Liver (tissue), 9 donors: ENCODE measurements around the gene ATP13A2. TPM values are rescaled to one million over a fixed set of nuclear protein-coding genes. Genes with fewer than 3 reads are reported as not detected.

Experiments used
- DNase-seq: peaks from one replicate; pipeline ENCODE4 v3.0.0-alpha.2; 2017; ENCODE audit warnings: low spot score
- H3K27ac ChIP-seq, 2 donors: one replicate each; pipeline ENCODE4 v1.7.0; 2013; ENCODE audit warnings: inconsistent platforms in 2 of 2, low read length in 2 of 2, control low read depth in 1 of 2, low read depth in 1 of 2, mild to moderate bottlenecking in 1 of 2
- H3K27me3 ChIP-seq, 4 donors: one replicate each; pipeline versions ENCODE4 v1.6.1 to v1.7.0; 2013; ENCODE audit warnings: low read length in 3 of 4, inconsistent platforms in 1 of 4, mild to moderate bottlenecking in 1 of 4, moderate library complexity in 1 of 4; ENCODE audit not compliant: control insufficient read depth in 4 of 4, insufficient read depth in 4 of 4
- H3K36me3 ChIP-seq, 4 donors: one replicate each; pipeline versions ENCODE4 v1.6.1 to v1.7.0; 2013; ENCODE audit warnings: low read length in 3 of 4, mild to moderate bottlenecking in 3 of 4, low read depth in 1 of 4, moderate library complexity in 1 of 4; ENCODE audit not compliant: control insufficient read depth in 4 of 4, insufficient read depth in 3 of 4
- H3K4me1 ChIP-seq, 4 donors: one replicate each; pipeline versions ENCODE4 v1.6.1 to v1.7.0; 2013; ENCODE audit warnings: low read length in 3 of 4, mild to moderate bottlenecking in 3 of 4, moderate library complexity in 1 of 4; ENCODE audit not compliant: control insufficient read depth in 4 of 4, insufficient read depth in 4 of 4
- H3K4me3 ChIP-seq, 3 donors: one replicate each; pipeline versions ENCODE4 v1.6.1 to v1.7.0; 2013; ENCODE audit warnings: low read length in 3 of 3, control low read depth in 1 of 3, low read depth in 1 of 3, mild to moderate bottlenecking in 1 of 3
- H3K9ac ChIP-seq, 2 donors: one replicate each; pipeline ENCODE4 v1.7.0; 2013; ENCODE audit warnings: low read length in 2 of 2, mild to moderate bottlenecking in 2 of 2, moderate library complexity in 2 of 2, control low read depth in 1 of 2, low read depth in 1 of 2
- H3K9me3 ChIP-seq, 4 donors: one replicate each; pipeline versions ENCODE4 v1.6.1 to v1.7.0; 2013; ENCODE audit warnings: low read length in 3 of 4; ENCODE audit not compliant: control insufficient read depth in 4 of 4
- CTCF ChIP-seq: fragments of 150-350 bp; IDR thresholded peaks from 2 replicates; pipeline ENCODE4 v1.5.1; 2017; ENCODE audit warnings: improper control_type of control experiment, low read depth, low read length; ENCODE audit not compliant: missing input control
- FOXA1 ChIP-seq: IDR thresholded peaks from 2 replicates; pipeline ENCODE4 v1.6.1; 2016; ENCODE audit warnings: antibody characterized with exemption
- FOXA2 ChIP-seq: IDR thresholded peaks from 2 replicates; pipeline ENCODE4 v1.6.1; 2016; ENCODE audit warnings: antibody characterized with exemption
- GABPA ChIP-seq, 2 donors: IDR thresholded peaks in 1 of 2; conservative IDR thresholded peaks in 1 of 2; 2 replicates each; pipeline ENCODE4 v1.6.1; 2016; ENCODE audit warnings: antibody characterized with exemption in 2 of 2, mild to moderate bottlenecking in 1 of 2, moderate library complexity in 1 of 2
- HNF4A ChIP-seq, 2 donors: conservative IDR thresholded peaks; 2 replicates each; pipeline ENCODE4 v1.6.1; 2016; ENCODE audit warnings: antibody characterized with exemption in 2 of 2, mild to moderate bottlenecking in 2 of 2
- HNF4G ChIP-seq: IDR thresholded peaks from 2 replicates; pipeline ENCODE4 v1.6.1; 2016; ENCODE audit warnings: antibody characterized with exemption
- JUND ChIP-seq, 2 donors: IDR thresholded peaks; 2 replicates each; pipeline ENCODE4 v1.6.1; 2016; ENCODE audit warnings: antibody characterized with exemption in 2 of 2
- MAX ChIP-seq: IDR thresholded peaks from 2 replicates; pipeline ENCODE4 v1.6.1; 2016; ENCODE audit warnings: antibody characterized with exemption
- NR2F2 ChIP-seq: IDR thresholded peaks from 2 replicates; pipeline ENCODE4 v1.6.1; 2016; ENCODE audit warnings: antibody characterized with exemption
- RAD21 ChIP-seq, 2 donors: IDR thresholded peaks; 2 replicates each; pipeline ENCODE4 v1.6.1; 2016; ENCODE audit warnings: antibody characterized with exemption in 2 of 2, mild to moderate bottlenecking in 2 of 2
- RXRA ChIP-seq, 2 donors: IDR thresholded peaks; 2 replicates each; pipeline ENCODE4 v1.6.1; 2017 to 2018; ENCODE audit warnings: antibody characterized with exemption in 2 of 2, mild to moderate bottlenecking in 1 of 2
- SP1 ChIP-seq: IDR thresholded peaks from 2 replicates; pipeline ENCODE4 v1.6.1; 2018; ENCODE audit warnings: antibody characterized with exemption, mild to moderate bottlenecking
- YY1 ChIP-seq: IDR thresholded peaks from 2 replicates; pipeline ENCODE4 v1.6.1; 2016; ENCODE audit warnings: antibody characterized with exemption, mild to moderate bottlenecking
- WGBS: extraction: QIAGEN DNeasy Blood & Tissue Kit; methylation state at CpG from one replicate; pipeline ENCODE4 v1.1.7; 2013; 5-methylcytosine and 5-hydroxymethylcytosine counted together
- polyA plus RNA-seq, 2 donors: library from polyadenylated mRNA; stranded (reverse) in 1 of 2; unstranded in 1 of 2; fragments of 200-250 nt in 1 of 2; fragments of >200 nt in 1 of 2; fragmentation: Nextera tagmentation in 1 of 2; extraction: Ambion mirVana in 1 of 2; gene quantifications; one replicate each; pipeline versions ENCODE4 v1.2.1 to v1.2.3, GENCODE V29; 2013 to 2015
- total RNA-seq, 2 donors: library from RNA; depleted of rRNA; stranded (reverse); fragments of >200 nt; gene quantifications; one replicate each; pipeline ENCODE4 v1.2.3, GENCODE V29; 2014
- TF ChIP-seq, protein P1 (sequence below): IDR thresholded peaks from 2 replicates; pipeline ENCODE4 v1.6.1; 2016; ENCODE audit warnings: antibody characterized with exemption, mild to moderate bottlenecking
- TF ChIP-seq, protein P2 (sequence below): IDR thresholded peaks from 2 replicates; pipeline ENCODE4 v1.6.1; 2016; ENCODE audit warnings: antibody characterized with exemption
- donor health status: healthy.
- donor health status: healthy.
- donor health status: healthy.
- donor health status: healthy.
- donor health status: healthy.

ATP13A2 gene
- total and polyA plus RNA-seq, 4 donors: 2.4 to 12.2 (median 8.1) TPM

GRCh38 chr1:16986962-16987361 lies 24.8 kb downstream of the ATP13A2 start:
- no peak for DNase-seq

More at GRCh38 chr1:16986962-16987361, 24.8 kb downstream of the ATP13A2 start:
- H3K9me3 ChIP-seq: no peaks in the 10 kb centered on the region
- H3K4me1 ChIP-seq: no peaks in the 10 kb centered on the region
- WGBS: 90% methylated on average over 16 of the region's 16 CpGs
- H3K27ac ChIP-seq: no peak overlapping the region
- H3K27me3 ChIP-seq: no peaks in the 10 kb centered on the region
- H3K36me3 ChIP-seq: peaks cover 2 to 22% (median 8%) of the 10 kb centered on the region in 4 donors
- H3K9ac ChIP-seq: no peak overlapping the region
- no peak for TF ChIP-seq FOXA2
- TF ChIP-seq HNF4A (conservative IDR thresholded peaks at IDR 0.05): no peak
- TF ChIP-seq, protein P1, sequence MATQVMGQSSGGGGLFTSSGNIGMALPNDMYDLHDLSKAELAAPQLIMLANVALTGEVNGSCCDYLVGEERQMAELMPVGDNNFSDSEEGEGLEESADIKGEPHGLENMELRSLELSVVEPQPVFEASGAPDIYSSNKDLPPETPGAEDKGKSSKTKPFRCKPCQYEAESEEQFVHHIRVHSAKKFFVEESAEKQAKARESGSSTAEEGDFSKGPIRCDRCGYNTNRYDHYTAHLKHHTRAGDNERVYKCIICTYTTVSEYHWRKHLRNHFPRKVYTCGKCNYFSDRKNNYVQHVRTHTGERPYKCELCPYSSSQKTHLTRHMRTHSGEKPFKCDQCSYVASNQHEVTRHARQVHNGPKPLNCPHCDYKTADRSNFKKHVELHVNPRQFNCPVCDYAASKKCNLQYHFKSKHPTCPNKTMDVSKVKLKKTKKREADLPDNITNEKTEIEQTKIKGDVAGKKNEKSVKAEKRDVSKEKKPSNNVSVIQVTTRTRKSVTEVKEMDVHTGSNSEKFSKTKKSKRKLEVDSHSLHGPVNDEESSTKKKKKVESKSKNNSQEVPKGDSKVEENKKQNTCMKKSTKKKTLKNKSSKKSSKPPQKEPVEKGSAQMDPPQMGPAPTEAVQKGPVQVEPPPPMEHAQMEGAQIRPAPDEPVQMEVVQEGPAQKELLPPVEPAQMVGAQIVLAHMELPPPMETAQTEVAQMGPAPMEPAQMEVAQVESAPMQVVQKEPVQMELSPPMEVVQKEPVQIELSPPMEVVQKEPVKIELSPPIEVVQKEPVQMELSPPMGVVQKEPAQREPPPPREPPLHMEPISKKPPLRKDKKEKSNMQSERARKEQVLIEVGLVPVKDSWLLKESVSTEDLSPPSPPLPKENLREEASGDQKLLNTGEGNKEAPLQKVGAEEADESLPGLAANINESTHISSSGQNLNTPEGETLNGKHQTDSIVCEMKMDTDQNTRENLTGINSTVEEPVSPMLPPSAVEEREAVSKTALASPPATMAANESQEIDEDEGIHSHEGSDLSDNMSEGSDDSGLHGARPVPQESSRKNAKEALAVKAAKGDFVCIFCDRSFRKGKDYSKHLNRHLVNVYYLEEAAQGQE: no peak
- TF ChIP-seq NR2F2: no peak
- no peak for TF ChIP-seq HNF4G
- no peak for TF ChIP-seq GABPA (IDR thresholded peaks at IDR 0.05 in 1 of 2, conservative IDR thresholded peaks at IDR 0.05 in 1 of 2)
- TF ChIP-seq YY1: no peak
- TF ChIP-seq RXRA (IDR thresholded peaks at IDR 0.05): no peak
- TF ChIP-seq SP1: no peak
- TF ChIP-seq, protein P2, sequence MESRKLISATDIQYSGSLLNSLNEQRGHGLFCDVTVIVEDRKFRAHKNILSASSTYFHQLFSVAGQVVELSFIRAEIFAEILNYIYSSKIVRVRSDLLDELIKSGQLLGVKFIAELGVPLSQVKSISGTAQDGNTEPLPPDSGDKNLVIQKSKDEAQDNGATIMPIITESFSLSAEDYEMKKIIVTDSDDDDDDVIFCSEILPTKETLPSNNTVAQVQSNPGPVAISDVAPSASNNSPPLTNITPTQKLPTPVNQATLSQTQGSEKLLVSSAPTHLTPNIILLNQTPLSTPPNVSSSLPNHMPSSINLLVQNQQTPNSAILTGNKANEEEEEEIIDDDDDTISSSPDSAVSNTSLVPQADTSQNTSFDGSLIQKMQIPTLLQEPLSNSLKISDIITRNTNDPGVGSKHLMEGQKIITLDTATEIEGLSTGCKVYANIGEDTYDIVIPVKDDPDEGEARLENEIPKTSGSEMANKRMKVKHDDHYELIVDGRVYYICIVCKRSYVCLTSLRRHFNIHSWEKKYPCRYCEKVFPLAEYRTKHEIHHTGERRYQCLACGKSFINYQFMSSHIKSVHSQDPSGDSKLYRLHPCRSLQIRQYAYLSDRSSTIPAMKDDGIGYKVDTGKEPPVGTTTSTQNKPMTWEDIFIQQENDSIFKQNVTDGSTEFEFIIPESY: no peak
- TF ChIP-seq RAD21 (IDR thresholded peaks at IDR 0.05): no peak
- TF ChIP-seq CTCF: no peak
- TF ChIP-seq FOXA1: no peak
- no peak for TF ChIP-seq JUND (IDR thresholded peaks at IDR 0.05)
- no peak for TF ChIP-seq MAX
- no peak overlapping the region for H3K4me3 ChIP-seq
